Left lobe of liver (tissue), 2 donors: ENCODE data around the gene TTLL6. TPM values are rescaled to one million over a fixed set of nuclear protein-coding genes. Genes with fewer than 3 reads are reported as not detected.
"Not testable (repeated sequence)": the region's sequence is repeated elsewhere in the genome, so short reads cannot be mapped to it uniquely, and the experiment has no call there.

Experiments
- ATAC-seq: fragments of 200-7000 bp; cut with Tn5 transposase; one replicate; pipeline ENCODE4 v1.9.1; 2020; ENCODE audit warnings: mild to moderate bottlenecking, moderate library complexity
- DNase-seq: peaks from one replicate; pipeline ENCODE4 v3.0.0-alpha.2; 2020; ENCODE audit warnings: low spot score
- total RNA-seq: library from RNA; stranded (reverse); gene quantifications from one replicate; pipeline ENCODE4 v1.2.1, GENCODE V29; 2021
- donor health status: DM: no; HTN: no; CAD: no; lungs with moderate emphysema.
- donor health status: DM: no; HTN: yes; CAD: no.

TTLL6 gene
- total RNA-seq, result not detected

DNA sequence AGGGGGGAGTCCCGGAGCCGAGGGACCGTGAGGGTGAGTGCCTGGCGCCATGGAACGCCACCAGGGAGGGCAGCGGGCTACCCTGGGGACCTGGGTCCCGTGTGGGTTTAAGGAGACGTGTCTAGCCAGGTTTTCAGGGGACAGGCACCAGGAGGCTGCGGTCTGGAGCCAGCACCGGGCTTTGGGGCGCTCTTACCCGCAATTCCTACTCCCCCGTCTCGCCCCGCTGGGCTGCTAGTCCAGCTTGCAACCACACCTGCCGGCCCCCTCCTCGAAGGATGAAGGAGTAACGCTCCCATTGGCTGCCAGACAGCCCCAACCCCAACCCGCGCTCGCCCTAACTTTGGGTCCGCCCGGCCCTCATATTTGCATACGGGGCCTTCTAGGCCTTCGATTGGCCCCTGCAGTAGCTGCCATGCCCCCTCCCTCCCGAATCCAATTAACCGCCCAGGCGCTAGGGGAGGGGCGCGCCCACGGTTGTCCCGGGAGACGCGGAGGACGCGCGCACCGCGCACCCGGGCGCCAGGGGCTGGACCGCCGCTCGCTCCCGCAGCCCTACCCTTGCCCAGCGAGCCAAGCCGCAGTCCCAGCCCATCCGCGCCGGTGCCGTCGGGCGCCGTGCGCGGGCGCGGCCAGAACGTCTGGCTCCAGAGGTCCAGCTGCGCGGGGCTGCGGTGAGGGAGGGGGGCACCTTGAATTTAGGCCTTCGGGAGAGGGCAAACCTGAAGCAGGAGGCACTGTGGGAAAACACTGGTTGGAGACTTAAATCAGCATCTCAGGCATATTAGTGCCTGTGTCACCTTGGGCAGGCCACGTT is at the start of gene TTLL6:
TSS of gene TTLL6 (minus strand) at position 456 of the 817 bp plus-strand sequence. CDS start at position 299, 157 bp downstream.
- ATAC-seq (peak; percentile 94), DNase-seq (peak; percentile 78)

GRCh38 chr17:48860456-48860855 is 43.4 kb upstream of the TTLL6 start:
- ATAC-seq (no peak), DNase-seq (no peak)

- ATAC-seq (no peak), DNase-seq (no peak)
These were observed 43.0 kb upstream of the TTLL6 start for GRCh38 chr17:48860034-48860433.

DNA sequence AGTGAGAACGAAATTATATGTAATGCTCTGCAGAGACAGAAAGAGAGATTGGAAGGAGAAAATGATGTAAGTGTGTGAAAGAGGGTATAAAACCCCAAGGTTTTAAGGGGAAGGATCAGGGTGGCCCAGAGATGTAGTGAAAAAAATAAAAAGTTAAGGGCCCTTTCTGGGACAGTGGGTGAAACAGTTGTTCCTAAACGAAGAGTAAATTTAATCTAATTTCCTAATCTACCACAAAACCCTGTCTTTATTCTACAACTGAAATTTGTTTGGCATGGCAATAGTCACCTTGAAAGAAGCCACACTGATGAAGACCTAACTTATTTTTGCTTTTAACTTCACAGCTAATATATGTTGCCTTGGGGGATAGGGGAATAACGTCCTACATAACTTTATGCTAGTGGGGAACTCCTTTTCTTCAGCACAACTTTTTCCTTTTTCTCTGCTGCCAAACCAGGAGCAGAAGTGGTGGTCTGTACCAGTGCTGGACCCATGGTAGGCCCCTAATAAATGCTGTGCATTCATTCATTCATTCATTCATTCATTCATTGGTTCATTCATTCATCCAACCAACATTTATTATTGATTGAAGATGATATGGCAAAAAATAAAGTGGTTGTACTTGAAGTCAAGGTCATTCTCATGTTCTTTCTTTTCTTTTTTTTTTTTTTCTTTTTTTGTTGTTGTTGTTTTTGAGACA is 39.2 kb upstream of the TTLL6 start:
- ATAC-seq (no peak), DNase-seq (no peak)

- no peak for ATAC-seq
These were observed 37.9 kb upstream of the TTLL6 start for GRCh38 chr17:48854774-48855476.

DNA sequence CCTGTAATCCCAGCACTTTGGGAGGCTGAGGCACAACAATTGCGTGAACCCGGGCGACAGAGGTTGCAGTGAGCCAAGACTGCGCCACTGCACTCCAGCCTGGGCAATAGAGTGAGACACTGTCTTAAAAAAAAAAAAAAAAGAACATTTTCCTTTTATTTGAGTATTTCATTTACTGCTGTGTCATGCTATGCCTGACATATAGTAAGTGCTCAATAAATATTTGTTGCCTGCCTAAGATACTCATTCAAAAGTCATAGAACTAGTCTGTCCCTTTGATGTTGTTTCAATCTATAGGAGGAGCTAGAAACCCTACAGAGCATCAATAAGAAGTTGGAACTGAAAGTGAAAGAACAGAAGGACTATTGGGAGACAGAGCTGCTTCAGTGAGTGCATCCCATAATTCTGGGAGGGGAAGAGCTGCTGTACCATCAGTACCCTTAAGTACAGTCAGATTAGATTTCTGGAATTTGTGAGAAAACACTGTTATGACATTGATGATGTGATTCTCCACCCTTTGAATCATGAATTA is 33.8 kb upstream of the TTLL6 start:
- DNase-seq (no peak), ATAC-seq (no peak)

More at GRCh38 chr17:48854774-48855476, 37.9 kb upstream of the TTLL6 start:
- DNase-seq, result no peak

DNA sequence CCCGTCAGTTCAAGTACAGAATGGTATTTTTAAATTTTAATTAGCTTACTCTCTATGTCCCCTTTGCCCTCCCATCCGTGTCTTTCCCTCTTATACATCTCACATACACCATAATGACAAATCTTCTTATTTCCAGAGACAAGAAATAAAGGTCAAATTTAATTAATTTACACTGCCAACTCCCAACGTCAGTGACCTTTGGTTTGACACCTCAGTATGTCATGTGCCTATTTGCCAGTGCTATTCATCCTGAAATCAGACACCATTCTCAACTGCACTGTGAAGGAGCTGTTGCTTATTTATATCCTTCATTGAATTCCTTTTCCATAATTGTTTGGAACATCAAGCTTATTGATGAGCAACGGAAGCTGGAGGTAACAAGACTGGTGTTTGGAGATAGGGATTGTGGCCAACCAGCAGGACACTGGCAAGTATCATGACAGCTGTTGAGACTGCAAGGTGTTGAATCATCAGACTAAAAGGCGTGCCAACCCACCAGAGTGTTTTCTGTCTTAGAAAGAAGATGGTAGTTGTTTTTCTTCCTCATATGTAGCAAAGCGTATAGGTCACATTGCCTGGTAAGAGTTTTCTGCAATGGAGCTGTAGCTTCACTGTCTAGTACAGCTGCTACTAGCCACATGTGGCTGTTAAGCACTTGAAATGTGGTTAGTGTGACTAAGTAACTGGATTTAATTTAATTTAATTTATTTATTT is 26.3 kb upstream of the TTLL6 start:
- ATAC-seq (no peak), DNase-seq (no peak)

GRCh38 chr17:48842746-48843145 is 25.7 kb upstream of the TTLL6 start:
- DNase-seq (no peak), ATAC-seq (no peak)

DNA sequence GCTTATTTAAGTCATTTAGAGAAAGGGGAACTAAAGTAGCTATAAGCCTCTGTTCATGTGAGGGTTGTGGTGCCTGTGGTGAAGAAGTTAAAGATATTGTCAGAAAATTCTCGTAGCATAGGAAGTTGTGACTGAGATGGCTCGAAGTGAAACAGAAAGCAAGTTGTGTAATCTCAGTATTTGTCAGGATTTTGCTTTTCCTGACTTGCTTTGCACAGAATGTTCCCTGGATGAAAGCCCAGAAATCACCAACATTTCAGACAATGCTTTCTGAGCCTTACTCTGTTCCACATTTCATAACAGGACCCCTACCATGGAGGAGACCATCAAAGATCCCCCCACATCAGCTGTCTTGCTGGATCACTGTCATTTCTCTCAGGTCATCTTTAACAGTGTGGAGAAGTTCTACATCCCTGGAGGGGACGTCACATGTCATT is 24.4 kb upstream of the TTLL6 start:
- ATAC-seq, result peak; percentile 81
- peak; percentile 50 for DNase-seq

GRCh38 chr17:48840441-48840840 is 23.4 kb upstream of the TTLL6 start:
- no peak for DNase-seq
- no peak for ATAC-seq

- DNase-seq, ATAC-seq: not testable (repeated sequence)
These were observed 20.4 kb upstream of the TTLL6 start for GRCh38 chr17:48837458-48837857.

DNA sequence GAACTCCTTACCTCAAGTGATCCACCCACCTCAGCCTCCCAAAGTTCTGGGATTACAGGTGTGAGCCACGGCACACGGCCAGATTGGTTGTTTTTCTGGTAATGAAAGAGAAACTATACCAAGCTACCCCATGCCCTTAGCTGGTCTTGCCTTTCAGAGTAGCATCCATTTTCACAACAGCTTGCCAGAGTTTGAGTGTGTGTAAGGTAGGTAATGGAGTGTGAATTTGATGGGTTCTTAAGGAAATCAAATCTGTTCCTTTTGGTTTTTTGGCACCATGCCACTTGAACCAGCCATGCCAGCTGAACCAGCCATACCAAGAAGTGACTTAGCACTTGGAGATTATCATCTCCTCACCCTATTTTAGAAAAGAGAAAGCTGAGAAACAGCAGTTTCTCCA is 18.9 kb upstream of the TTLL6 start:
- ATAC-seq (no peak), DNase-seq (no peak)

- no peak for ATAC-seq
- DNase-seq, result no peak
These were observed 17.9 kb upstream of the TTLL6 start for GRCh38 chr17:48834973-48835372.

GRCh38 chr17:48831549-48831883 is 14.5 kb upstream of the TTLL6 start:
- DNase-seq (no peak), ATAC-seq (no peak)

- DNase-seq, result peak; percentile 93
- ATAC-seq, result peak; percentile 97
These were observed 14.0 kb upstream of the TTLL6 start, which contains the start of gene CALCOCO2 for GRCh38 chr17:48830840-48831548. Gene CALCOCO2, plus strand, starts transcription at chr17:48831035. Its CDS starts 10,673 bp downstream, at chr17:48841708.

DNA sequence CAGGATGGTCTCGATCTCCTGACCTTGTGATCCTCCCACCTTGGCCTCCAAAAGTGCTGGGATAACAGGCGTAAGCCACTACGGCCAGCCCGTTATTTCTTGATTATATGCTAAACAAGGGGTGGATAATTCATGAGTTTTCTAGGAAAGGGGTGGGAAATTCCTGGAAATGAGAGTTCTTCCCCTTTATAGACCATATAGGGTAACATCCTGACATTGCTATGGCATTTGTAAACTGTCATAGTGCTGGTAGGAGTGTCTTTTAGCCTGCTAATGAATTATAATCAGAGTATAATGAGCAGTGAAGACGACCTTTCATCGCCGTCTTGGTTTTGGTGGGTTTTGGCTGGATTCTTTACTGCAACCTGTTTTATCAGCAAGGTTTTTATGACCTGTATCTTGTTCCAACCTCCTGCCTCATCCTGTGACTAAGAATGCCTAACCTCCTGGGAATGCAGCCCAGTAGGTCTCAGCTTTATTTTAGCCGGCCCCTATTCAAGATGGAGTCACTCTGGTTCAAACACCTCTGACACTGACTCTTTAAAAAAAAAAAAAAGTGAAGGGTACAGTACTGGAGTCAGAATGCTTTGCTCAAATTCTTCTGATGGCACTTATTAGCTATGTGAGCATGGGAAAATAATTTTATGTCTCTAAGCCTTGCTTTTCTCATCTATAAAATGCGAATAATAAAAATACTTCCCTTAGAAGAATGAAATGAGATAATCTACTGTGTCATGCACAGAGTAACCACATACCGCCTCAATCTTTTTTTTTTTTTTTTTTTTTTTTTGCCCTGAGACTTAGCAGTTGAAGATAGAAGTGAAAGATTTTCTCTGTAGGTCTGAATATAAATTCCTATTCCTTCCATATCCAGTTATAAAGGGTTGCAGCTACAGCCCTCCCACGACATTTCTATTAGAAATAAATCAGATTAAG is 8.7 kb upstream of the TTLL6 start:
- DNase-seq (no peak), ATAC-seq (no peak)

DNA sequence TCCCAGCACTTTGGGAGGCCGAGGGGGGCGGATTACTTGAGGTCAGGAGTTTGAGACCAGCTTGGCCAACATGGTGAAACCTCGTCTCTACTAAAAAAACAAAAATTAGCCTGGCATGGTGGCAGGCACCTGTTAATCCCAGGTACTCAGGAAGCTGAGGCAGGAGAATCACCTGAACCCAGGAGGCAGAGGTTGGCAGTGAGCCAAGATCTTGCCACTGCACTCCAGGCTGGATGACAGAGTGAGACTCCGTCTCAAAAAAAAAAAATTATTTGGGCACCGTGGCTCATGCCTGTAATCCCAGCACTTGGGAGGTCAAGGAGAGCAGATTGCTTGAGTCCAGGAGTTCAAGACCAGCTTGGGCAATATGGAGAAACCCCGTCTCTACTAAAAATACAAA is 3.9 kb upstream of the TTLL6 start:
- not testable (repeated sequence) for ATAC-seq, DNase-seq

DNA sequence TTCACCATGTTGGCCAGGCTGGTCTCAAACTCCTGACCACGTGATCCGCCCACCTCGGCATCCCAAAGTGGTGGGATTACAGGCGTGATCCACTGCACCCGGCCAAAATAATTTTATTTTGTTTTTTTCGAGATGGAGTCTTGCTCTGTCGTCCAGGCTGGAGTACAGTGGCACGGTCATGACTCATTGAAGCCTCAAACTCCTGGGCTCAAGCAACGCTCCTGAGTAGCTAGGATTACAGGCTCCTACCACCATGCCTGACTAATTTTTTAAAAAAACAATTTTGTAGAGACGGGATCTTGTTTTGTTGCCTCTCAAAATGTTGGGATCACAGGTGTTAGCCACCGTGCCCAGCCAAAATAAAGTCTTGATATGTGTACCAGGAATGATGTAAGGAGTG is 2.4 kb upstream of the TTLL6 start:
- DNase-seq (no peak), ATAC-seq (no peak)

DNA sequence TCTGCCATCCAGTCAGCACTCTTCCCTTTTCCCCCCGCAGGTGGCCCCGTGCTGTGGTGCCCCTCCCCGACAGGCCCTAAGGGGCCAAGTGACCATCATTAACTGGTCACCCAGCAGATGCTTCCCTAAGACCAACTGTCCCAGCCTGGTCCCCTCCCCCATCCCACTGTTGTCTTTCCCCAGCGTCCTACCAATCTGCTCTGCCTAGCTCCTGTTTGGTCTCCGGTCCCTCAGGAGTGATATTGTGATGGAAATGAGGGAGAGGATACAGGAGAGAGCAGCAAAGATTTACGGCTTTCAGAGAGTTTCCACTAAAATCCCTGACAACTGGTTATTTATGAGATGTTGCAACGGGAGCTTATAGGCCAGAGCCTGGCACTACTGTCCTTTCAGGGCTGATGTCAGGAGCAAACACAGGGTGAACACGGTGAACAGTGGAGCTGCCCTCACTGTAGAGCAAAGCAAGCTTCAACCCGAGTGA is 1.4 kb upstream of the TTLL6 start:
- ATAC-seq, result peak; percentile 51
- no peak for DNase-seq
